ENCODE measurements around the gene HK3. TPM values are rescaled to one million over a fixed set of nuclear protein-coding genes. Genes with fewer than 3 reads are reported as not detected.

Gene HK3
- total RNA-seq, 4 donors from 2014 or later, result 2.6 to 6.0 (median 4.7) TPM

DNA sequence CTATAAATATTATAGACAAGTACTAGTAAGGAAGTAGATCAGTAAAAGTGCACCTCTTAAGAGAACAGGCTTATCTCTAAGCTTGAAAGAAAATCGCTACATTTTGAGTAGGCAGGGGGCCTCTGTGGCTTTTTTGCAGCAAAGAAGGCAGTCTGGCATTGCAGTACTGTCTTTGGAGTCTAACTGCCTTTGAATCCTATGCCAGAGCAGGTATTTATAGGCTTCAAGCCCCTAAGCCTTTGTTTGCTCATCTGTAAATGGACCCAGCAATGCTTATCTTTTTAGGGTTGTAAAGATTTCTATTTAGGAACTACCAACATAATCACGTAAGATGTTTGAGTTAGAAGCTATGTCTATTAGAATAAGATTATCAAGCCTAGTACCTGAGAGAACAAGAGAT, 23.7 kb upstream of the HK3 start:
- Histone ChIP-seq H3K9me3 (no peaks in the 10 kb centered on the region), H3K4me3 (no peak overlapping the region), H3K36me3 (peaks cover 0 to 5% (median 0%) of the 10 kb centered on the region in 4 donors), H3K27ac (no peak overlapping the region), H3K27me3 (no peaks in the 10 kb centered on the region), H3K4me1 (no peaks in the 10 kb centered on the region)
- intact Hi-C loops (cut with DNase I; ENCODE audit: low total_unique reads) (no loop called here), in situ Hi-C loops (cut with MboI; ENCODE audit: low pct_ligation_motif_present in 1 of 4, low pct_unique_long_range_greater_than_20kb in 1 of 4, low sequenced_read_pairs in 3 of 4) (loop anchor here in 1 of 4 donors (25.0 kb wide), 1 partner anchor 261 kb away; no protein-coding TSS in a partner anchor)
- no peak for TF ChIP-seq POLR2AphosphoS5 (IDR thresholded peaks at IDR 0.05)
- TF ChIP-seq, protein P1, sequence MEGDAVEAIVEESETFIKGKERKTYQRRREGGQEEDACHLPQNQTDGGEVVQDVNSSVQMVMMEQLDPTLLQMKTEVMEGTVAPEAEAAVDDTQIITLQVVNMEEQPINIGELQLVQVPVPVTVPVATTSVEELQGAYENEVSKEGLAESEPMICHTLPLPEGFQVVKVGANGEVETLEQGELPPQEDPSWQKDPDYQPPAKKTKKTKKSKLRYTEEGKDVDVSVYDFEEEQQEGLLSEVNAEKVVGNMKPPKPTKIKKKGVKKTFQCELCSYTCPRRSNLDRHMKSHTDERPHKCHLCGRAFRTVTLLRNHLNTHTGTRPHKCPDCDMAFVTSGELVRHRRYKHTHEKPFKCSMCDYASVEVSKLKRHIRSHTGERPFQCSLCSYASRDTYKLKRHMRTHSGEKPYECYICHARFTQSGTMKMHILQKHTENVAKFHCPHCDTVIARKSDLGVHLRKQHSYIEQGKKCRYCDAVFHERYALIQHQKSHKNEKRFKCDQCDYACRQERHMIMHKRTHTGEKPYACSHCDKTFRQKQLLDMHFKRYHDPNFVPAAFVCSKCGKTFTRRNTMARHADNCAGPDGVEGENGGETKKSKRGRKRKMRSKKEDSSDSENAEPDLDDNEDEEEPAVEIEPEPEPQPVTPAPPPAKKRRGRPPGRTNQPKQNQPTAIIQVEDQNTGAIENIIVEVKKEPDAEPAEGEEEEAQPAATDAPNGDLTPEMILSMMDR (IDR thresholded peaks at IDR 0.05), result no peak
- no peak for TF ChIP-seq POLR2A (IDR thresholded peaks at IDR 0.05)
- TF ChIP-seq EP300 (IDR thresholded peaks at IDR 0.05; ENCODE audit: low read depth), result no peak
- 60 to 80% methylated on average over 2 of the region's 2 CpGs for WGBS, 2 donors (ENCODE audit: low coverage in 1 of 2)
- no peak for DNase-seq

DNA sequence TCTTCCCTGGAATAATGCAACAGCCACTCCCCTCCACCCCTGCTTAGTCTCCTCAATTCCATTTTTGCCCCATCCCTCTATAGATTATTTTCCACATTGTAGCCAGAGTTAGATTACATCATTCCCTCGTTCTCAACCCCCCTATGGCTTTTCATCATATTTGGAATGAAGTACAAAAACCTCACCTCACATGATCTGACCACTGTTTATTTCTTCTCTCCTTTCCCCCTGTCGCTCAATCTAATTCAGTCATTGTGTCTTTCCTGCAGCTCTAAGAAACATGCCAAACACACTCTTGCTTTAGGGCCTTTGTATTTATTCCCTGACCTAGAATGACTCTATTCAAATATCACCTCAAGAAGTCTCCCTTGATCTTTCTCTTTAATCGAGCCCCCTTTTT, 22.6 kb upstream of the HK3 start:
- no peaks in the 10 kb centered on the region for H3K27me3 ChIP-seq
- intact Hi-C loops (cut with DNase I; ENCODE audit: low total_unique reads), result no loop called here
- WGBS, 2 donors (ENCODE audit: low coverage in 1 of 2), result 85 to 87% methylated on average over 3 of the region's 3 CpGs
- in situ Hi-C loops (cut with MboI; ENCODE audit: low pct_ligation_motif_present in 1 of 4, low pct_unique_long_range_greater_than_20kb in 1 of 4, low sequenced_read_pairs in 3 of 4), result loop anchor here in 1 of 4 donors (25.0 kb wide), 1 partner anchor 259 kb away; no protein-coding TSS in a partner anchor
- H3K4me1 ChIP-seq, result no peaks in the 10 kb centered on the region
- no peak overlapping the region for H3K4me3 ChIP-seq
- H3K36me3 ChIP-seq, result peaks cover 0 to 5% (median 0%) of the 10 kb centered on the region in 4 donors
- no peak for DNase-seq
- H3K9me3 ChIP-seq, result no peaks in the 10 kb centered on the region
- TF ChIP-seq EP300 (IDR thresholded peaks at IDR 0.05; ENCODE audit: low read depth) (no peak), POLR2AphosphoS5 (IDR thresholded peaks at IDR 0.05) (no peak), POLR2A (IDR thresholded peaks at IDR 0.05) (no peak)
- TF ChIP-seq, protein P1 (IDR thresholded peaks at IDR 0.05), result no peak
- no peak overlapping the region for H3K27ac ChIP-seq

DNA sequence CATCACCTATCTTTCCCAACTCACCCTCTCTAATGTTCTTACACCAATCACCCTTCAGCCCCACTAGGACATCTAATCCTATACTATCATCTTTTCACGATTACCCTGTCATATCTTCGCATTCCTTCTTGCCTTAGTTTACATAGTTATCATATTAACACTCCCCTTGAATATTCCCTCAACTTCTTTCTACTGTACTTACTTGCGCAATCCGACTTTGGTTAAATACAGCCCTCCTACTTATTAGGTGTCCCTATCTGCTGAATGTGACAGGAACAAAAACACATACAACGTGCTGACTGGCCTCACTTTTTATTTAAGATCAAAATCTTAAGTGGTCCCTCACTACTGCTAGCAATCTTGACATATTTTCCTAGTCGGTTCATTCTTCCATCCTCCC, 19.5 kb upstream of the HK3 start:
- DNase-seq, result no peak
- in situ Hi-C loops (cut with MboI; ENCODE audit: low pct_ligation_motif_present in 1 of 4, low pct_unique_long_range_greater_than_20kb in 1 of 4, low sequenced_read_pairs in 3 of 4) (loop anchor here in 1 of 4 donors (25.0 kb wide), 1 partner anchor 256 kb away; no protein-coding TSS in a partner anchor), intact Hi-C loops (cut with DNase I; ENCODE audit: low total_unique reads) (no loop called here)
- 91 to 98% methylated on average over 6 of the region's 6 CpGs for WGBS, 2 donors (ENCODE audit: low coverage in 1 of 2)
- H3K4me3 ChIP-seq, result no peak overlapping the region
- TF ChIP-seq, protein P1 (IDR thresholded peaks at IDR 0.05), result no peak
- TF ChIP-seq EP300 (IDR thresholded peaks at IDR 0.05; ENCODE audit: low read depth) (no peak), POLR2A (IDR thresholded peaks at IDR 0.05) (no peak), POLR2AphosphoS5 (IDR thresholded peaks at IDR 0.05) (no peak)
- no peaks in the 10 kb centered on the region for H3K36me3 ChIP-seq
- H3K27me3 ChIP-seq, result no peaks in the 10 kb centered on the region
- H3K9me3 ChIP-seq, result no peaks in the 10 kb centered on the region
- no peak overlapping the region for H3K27ac ChIP-seq
- no peaks in the 10 kb centered on the region for H3K4me1 ChIP-seq

DNA sequence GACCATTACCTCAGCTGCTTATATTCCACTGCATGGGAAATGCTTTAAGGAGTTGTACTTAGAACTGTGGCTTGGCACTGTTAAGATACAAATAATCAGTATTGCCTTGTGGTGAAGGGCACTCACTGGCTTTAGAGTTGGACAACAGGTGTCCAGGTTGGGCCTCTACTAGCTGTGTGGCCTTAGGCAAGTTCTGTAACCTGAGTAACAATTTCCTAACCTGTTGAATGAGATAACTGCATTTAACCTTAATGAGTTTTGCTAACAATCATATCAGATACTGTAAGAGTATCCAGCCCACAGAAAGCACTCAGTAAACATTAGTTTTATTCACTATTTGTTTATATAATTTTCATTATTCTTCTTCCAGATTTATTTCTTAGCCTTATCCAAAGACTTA, 17.2 kb upstream of the HK3 start:
- in situ Hi-C loops (cut with MboI; ENCODE audit: low pct_ligation_motif_present in 1 of 4, low pct_unique_long_range_greater_than_20kb in 1 of 4, low sequenced_read_pairs in 3 of 4), result loop anchor here in 1 of 4 donors (25.0 kb wide), 1 partner anchor 254 kb away; no protein-coding TSS in a partner anchor
- H3K4me1 ChIP-seq, result no peaks in the 10 kb centered on the region
- H3K27ac ChIP-seq, result no peak overlapping the region
- H3K36me3 ChIP-seq, result no peaks in the 10 kb centered on the region
- no peak overlapping the region for H3K4me3 ChIP-seq
- H3K9me3 ChIP-seq, result no peaks in the 10 kb centered on the region
- intact Hi-C loops (cut with DNase I; ENCODE audit: low total_unique reads), result no loop called here
- DNase-seq, result no peak
- TF ChIP-seq POLR2A (IDR thresholded peaks at IDR 0.05), result no peak
- TF ChIP-seq POLR2AphosphoS5 (IDR thresholded peaks at IDR 0.05), result no peak
- TF ChIP-seq EP300 (IDR thresholded peaks at IDR 0.05; ENCODE audit: low read depth), result no peak
- TF ChIP-seq, protein P1 (IDR thresholded peaks at IDR 0.05), result no peak
- H3K27me3 ChIP-seq, result no peaks in the 10 kb centered on the region

All from transverse colon (tissue), 4 donors.